Osteoblast (primary cell): ENCODE measurements around the gene FBXO46. TPM values are rescaled to one million over a fixed set of nuclear protein-coding genes. Genes with fewer than 3 reads are reported as not detected.
A peak's percentile ranks its signal among the peaks of the same experiment; 100 is the strongest.

ENCODE experiments used
- DNase-seq: peaks from one replicate; pipeline ENCODE4 v3.0.0; 2011; ENCODE audit warnings: low spot score, mixed read lengths; ENCODE audit not compliant: insufficient read length; ENCODE audit errors: missing footprints
- H2AFZ ChIP-seq: 2 replicates; pipeline ENCODE4 v1.6.0; 2011; ENCODE audit warnings: mild to moderate bottlenecking, low read length
- H3K27ac ChIP-seq: 2 replicates; pipeline ENCODE4 v1.5.1; 2011; ENCODE audit warnings: mild to moderate bottlenecking, low read depth, low read length, moderate library complexity
- H3K27me3 ChIP-seq: 2 replicates; pipeline ENCODE4 v1.6.0; 2012; ENCODE audit warnings: mild to moderate bottlenecking, control low read depth, inconsistent platforms, low read length, moderate library complexity; ENCODE audit not compliant: insufficient read depth
- H3K36me3 ChIP-seq: 2 replicates; pipeline ENCODE4 v1.5.1; 2011; ENCODE audit warnings: mild to moderate bottlenecking, low read length, control low read depth, moderate library complexity; ENCODE audit not compliant: insufficient read depth
- H3K4me1 ChIP-seq: 2 replicates; pipeline ENCODE4 v1.5.1; 2011; ENCODE audit warnings: mild to moderate bottlenecking, low read length, control low read depth, moderate library complexity; ENCODE audit not compliant: insufficient read depth
- H3K4me2 ChIP-seq: 2 replicates; pipeline ENCODE4 v1.6.0; 2011; ENCODE audit warnings: mild to moderate bottlenecking, low read length; ENCODE audit not compliant: insufficient read depth
- H3K4me3 ChIP-seq: fragments of 200-600 bp; sonication (generic); 3 replicates; pipeline ENCODE4 v1.5.1; 2012; ENCODE audit warnings: mild to moderate bottlenecking, low read length, inconsistent platforms; ENCODE audit not compliant: insufficient read depth
- H3K79me2 ChIP-seq: 2 replicates; pipeline ENCODE4 v1.6.0; 2012; ENCODE audit warnings: mild to moderate bottlenecking, low read length, control low read depth, inconsistent platforms; ENCODE audit not compliant: insufficient read depth
- H3K9me3 ChIP-seq: 2 replicates; pipeline ENCODE4 v1.5.1; 2011; ENCODE audit warnings: low read depth, low read length, control low read depth
- H4K20me1 ChIP-seq: 2 replicates; pipeline ENCODE4 v1.6.0; 2012; ENCODE audit warnings: mild to moderate bottlenecking, low read length, control low read depth; ENCODE audit not compliant: insufficient read depth
- CTCF ChIP-seq: IDR thresholded peaks from 2 replicates; pipeline ENCODE4 v1.5.1; 2011; ENCODE audit warnings: mild to moderate bottlenecking, low read depth, low read length, moderate library complexity; ENCODE audit errors: extremely low read depth
- total RNA-seq: library from RNA; depleted of rRNA; stranded (reverse); fragments of >200 nt; gene quantifications from 2 replicates; pipeline ENCODE4 v1.2.3, GENCODE V29; 2012

FBXO46 gene
- total RNA-seq, 1 donor = 9.0 TPM

GRCh38 chr19:45778010-45778661 lies 47.4 kb upstream of the FBXO46 start:
- peaks cover 41% of the 10 kb centered on the region for H3K36me3 ChIP-seq
- no peak overlapping the region for H3K4me3 ChIP-seq
- H3K4me1 ChIP-seq = peaks cover 21% of the 10 kb centered on the region
- H4K20me1 ChIP-seq = peaks cover 36% of the 10 kb centered on the region
- peak; percentile 23 for DNase-seq
- H2AFZ ChIP-seq = no peak overlapping the region
- no peak overlapping the region for H3K27ac ChIP-seq
- no peak for TF ChIP-seq CTCF
- H3K4me2 ChIP-seq = no peak overlapping the region
- H3K79me2 ChIP-seq = peaks cover 23% of the 10 kb centered on the region
- H3K27me3 ChIP-seq = no peaks in the 10 kb centered on the region
- H3K9me3 ChIP-seq = no peaks in the 10 kb centered on the region

GRCh38 chr19:45777395-45777961 lies 46.8 kb upstream of the FBXO46 start:
- Histone ChIP-seq H3K4me3 (no peak overlapping the region), H3K79me2 (peaks cover 23% of the 10 kb centered on the region), H3K36me3 (peaks cover 47% of the 10 kb centered on the region), H4K20me1 (peaks cover 36% of the 10 kb centered on the region), H3K27ac (no peak overlapping the region), H3K9me3 (no peaks in the 10 kb centered on the region), H3K4me1 (peaks cover 14% of the 10 kb centered on the region), H2AFZ (no peak overlapping the region), H3K27me3 (no peaks in the 10 kb centered on the region), H3K4me2 (no peak overlapping the region)
- TF ChIP-seq CTCF = no peak
- DNase-seq = no peak

- peak; percentile 45 for DNase-seq
- H3K36me3 ChIP-seq = peaks cover 61% of the 10 kb centered on the region
- H3K4me3 ChIP-seq = no peak overlapping the region
- H2AFZ ChIP-seq = no peak overlapping the region
- H3K27ac ChIP-seq = no peak overlapping the region
- H3K4me2 ChIP-seq = no peak overlapping the region
- peaks cover 26% of the 10 kb centered on the region for H4K20me1 ChIP-seq
- TF ChIP-seq CTCF = no peak
- no peaks in the 10 kb centered on the region for H3K27me3 ChIP-seq
- H3K79me2 ChIP-seq = no peaks in the 10 kb centered on the region
- no peaks in the 10 kb centered on the region for H3K9me3 ChIP-seq
- H3K4me1 ChIP-seq = peaks cover 6% of the 10 kb centered on the region
Observed at GRCh38 chr19:45774765-45775164, 44.1 kb upstream of the FBXO46 start.

GRCh38 chr19:45773384-45773783 lies 42.7 kb upstream of the FBXO46 start:
- DNase-seq = peak; percentile 26
- Histone ChIP-seq H3K9me3 (no peaks in the 10 kb centered on the region), H3K4me3 (no peak overlapping the region), H3K4me1 (peaks cover 9% of the 10 kb centered on the region), H4K20me1 (peaks cover 18% of the 10 kb centered on the region), H3K36me3 (peaks cover 52% of the 10 kb centered on the region), H2AFZ (no peak overlapping the region), H3K27me3 (no peaks in the 10 kb centered on the region), H3K27ac (no peak overlapping the region), H3K79me2 (no peaks in the 10 kb centered on the region), H3K4me2 (no peak overlapping the region)
- TF ChIP-seq CTCF = no peak
